Fibroblast of the aortic adventitia (primary cell): ENCODE results near the gene PTH2. TPM values are rescaled to one million over a fixed set of nuclear protein-coding genes. Genes with fewer than 3 reads are reported as not detected.

Experiments
- DNase-seq: peaks from one replicate; pipeline ENCODE4 v3.0.0-alpha.2; 2010; ENCODE audit warnings: low read depth
- H3K4me3 ChIP-seq: 2 replicates; pipeline ENCODE4 v1.5.1; 2011; ENCODE audit warnings: low read depth, mild to moderate bottlenecking, control low read depth, low read length, moderate library complexity
- CTCF ChIP-seq: IDR thresholded peaks from 2 replicates; pipeline ENCODE4 v1.5.1; 2011; ENCODE audit warnings: mild to moderate bottlenecking, low read length, control low read depth, inconsistent platforms; ENCODE audit not compliant: insufficient read depth
- total RNA-seq: library from RNA; depleted of rRNA; stranded (reverse); fragments of >200 nt; gene quantifications from 2 replicates; pipeline ENCODE4 v1.2.3, GENCODE V29; 2012; ENCODE audit warnings: low replicate concordance

The PTH2 gene
- total RNA-seq, 1 donor: not detected

- no peak overlapping the region for H3K4me3 ChIP-seq
- no peak for DNase-seq
- TF ChIP-seq CTCF: no peak
These were observed 3.0 kb downstream of the PTH2 start for GRCh38 chr19:49420227-49420626.

GRCh38 chr19:49419173-49419572, 4.1 kb downstream of the PTH2 start:
- no peak for TF ChIP-seq CTCF
- DNase-seq: no peak
- H3K4me3 ChIP-seq: no peak overlapping the region

- DNase-seq: no peak
- H3K4me3 ChIP-seq: no peak overlapping the region
- TF ChIP-seq CTCF: no peak
These were observed 4.7 kb downstream of the PTH2 start for GRCh38 chr19:49418511-49418910.

GRCh38 chr19:49417088-49417487, 6.2 kb downstream of the PTH2 start:
- no peak for TF ChIP-seq CTCF
- H3K4me3 ChIP-seq: no peak overlapping the region
- DNase-seq: no peak

- TF ChIP-seq CTCF: no peak
- H3K4me3 ChIP-seq: no peak overlapping the region
- no peak for DNase-seq
These were observed 7.4 kb downstream of the PTH2 start for GRCh38 chr19:49415810-49416200.

- TF ChIP-seq CTCF: no peak
- DNase-seq: peak; percentile 28
- H3K4me3 ChIP-seq: no peak overlapping the region
These were observed 8.0 kb downstream of the PTH2 start for GRCh38 chr19:49415102-49415809.

GRCh38 chr19:49414256-49414655, 9.0 kb downstream of the PTH2 start:
- no peak for TF ChIP-seq CTCF
- no peak overlapping the region for H3K4me3 ChIP-seq
- DNase-seq: no peak
